Breast epithelium (tissue), 4 donors: ENCODE results near the gene CA9. TPM values are rescaled to one million over a fixed set of nuclear protein-coding genes. Genes with fewer than 3 reads are reported as not detected.

ENCODE experiments used
- DNase-seq, 2 donors: peaks; one replicate each; pipeline ENCODE4 v3.0.0-alpha.2; 2019; ENCODE audit warnings: low spot score in 2 of 2
- H3K27ac ChIP-seq, 2 donors: fragments of 200-600 bp; sonication (generic) in 1 of 2; one replicate each; pipeline ENCODE4 v1.5.1; 2016 to 2019; ENCODE audit warnings: mild to moderate bottlenecking in 1 of 2
- H3K27me3 ChIP-seq, 2 donors: fragments of 200-600 bp; sonication (generic) in 1 of 2; one replicate each; pipeline versions ENCODE4 v1.5.1 to v1.6.0; 2017 to 2019; ENCODE audit warnings: control low read depth in 1 of 2, mild to moderate bottlenecking in 1 of 2
- H3K36me3 ChIP-seq: fragments of 200-600 bp; one replicate; pipeline ENCODE4 v1.5.1; 2019
- H3K4me1 ChIP-seq, 2 donors: fragments of 200-600 bp; sonication (generic); one replicate each; pipeline ENCODE4 v1.5.1; 2016 to 2019; ENCODE audit warnings: control low read depth in 1 of 2
- H3K4me3 ChIP-seq, 3 donors: fragments of 200-600 bp; sonication (generic); 1 replicate in 2 of 3; 2 replicates in 1 of 3; pipeline ENCODE4 v1.5.1; 2016 to 2019; ENCODE audit warnings: mild to moderate bottlenecking in 3 of 3, moderate library complexity in 2 of 3
- H3K9me3 ChIP-seq, 2 donors: fragments of 200-600 bp; sonication (generic) in 1 of 2; one replicate each; pipeline ENCODE4 v1.5.1; 2016 to 2019; ENCODE audit warnings: control low read depth in 1 of 2
- CTCF ChIP-seq, 3 donors: fragments of 450-650 bp; IDR thresholded peaks; one replicate each; pipeline ENCODE4 v1.5.1; 2016 to 2017; ENCODE audit warnings: antibody characterized with exemption in 3 of 3, mild to moderate bottlenecking in 3 of 3, moderate library complexity in 3 of 3
- POLR2A ChIP-seq: fragments of 450-650 bp; IDR thresholded peaks from one replicate; pipeline ENCODE4 v1.6.1; 2016; ENCODE audit warnings: antibody characterized with exemption, mild to moderate bottlenecking, moderate library complexity
- POLR2AphosphoS5 ChIP-seq, 3 donors: sonication (generic); formaldehyde crosslinking; IDR thresholded peaks; one replicate each; pipeline ENCODE4 v1.6.1; 2017; ENCODE audit warnings: antibody characterized with exemption in 3 of 3
- intact Hi-C: fragments of 100-400 bp; cut with DNase I; formaldehyde crosslinking; loops from one replicate; pipeline ENCODE4 v1.15.1; 2023; ENCODE audit warnings: low total_unique reads
- total RNA-seq, 3 donors: library from RNA; depleted of rRNA; stranded (reverse); fragments of >200 nt; gene quantifications; one replicate each; pipeline ENCODE4 v1.1.0, GENCODE V29; 2016

Gene CA9
- total RNA-seq, 3 donors from 2014 or later = 0.16 to 5.0 TPM; not detected in 1

GRCh38 chr9:35702696-35703095 lies 29.0 kb downstream of the CA9 start:
- no peaks in the 10 kb centered on the region for H3K9me3 ChIP-seq
- H3K4me3 ChIP-seq = no peak overlapping the region
- no peaks in the 10 kb centered on the region for H3K4me1 ChIP-seq
- no peaks in the 10 kb centered on the region for H3K27me3 ChIP-seq
- no peak for TF ChIP-seq CTCF (IDR thresholded peaks at IDR 0.05)
- no peak for TF ChIP-seq POLR2AphosphoS5 (IDR thresholded peaks at IDR 0.05)
- TF ChIP-seq POLR2A = no peak
- intact Hi-C loops = no loop called here
- H3K27ac ChIP-seq = no peak overlapping the region
- peaks cover 39% of the 10 kb centered on the region for H3K36me3 ChIP-seq
- no peak for DNase-seq

GRCh38 chr9:35703906-35704672 lies 30.4 kb downstream of the CA9 start:
- no peaks in the 10 kb centered on the region for H3K9me3 ChIP-seq
- H3K36me3 ChIP-seq = peaks cover 26% of the 10 kb centered on the region
- no peak for DNase-seq
- H3K4me1 ChIP-seq = no peaks in the 10 kb centered on the region
- no peaks in the 10 kb centered on the region for H3K27me3 ChIP-seq
- intact Hi-C loops = no loop called here
- peak in 1 of 3 donors; percentile 7 for TF ChIP-seq POLR2AphosphoS5 (IDR thresholded peaks at IDR 0.05)
- no peak for TF ChIP-seq CTCF (IDR thresholded peaks at IDR 0.05)
- TF ChIP-seq POLR2A = no peak
- peak overlapping the region in 1 of 2 donors; percentile 7 for H3K27ac ChIP-seq
- no peak overlapping the region for H3K4me3 ChIP-seq

- H3K36me3 ChIP-seq = peaks cover 29% of the 10 kb centered on the region
- intact Hi-C loops = no loop called here
- no peak for DNase-seq
- TF ChIP-seq POLR2AphosphoS5 (IDR thresholded peaks at IDR 0.05) = no peak
- no peak for TF ChIP-seq POLR2A
- no peak for TF ChIP-seq CTCF (IDR thresholded peaks at IDR 0.05)
- H3K27ac ChIP-seq = no peak overlapping the region
- no peaks in the 10 kb centered on the region for H3K27me3 ChIP-seq
- no peaks in the 10 kb centered on the region for H3K4me1 ChIP-seq
- no peaks in the 10 kb centered on the region for H3K9me3 ChIP-seq
- H3K4me3 ChIP-seq = no peak overlapping the region
Measured at GRCh38 chr9:35705372-35705771, 31.6 kb downstream of the CA9 start.

- no peaks in the 10 kb centered on the region for H3K9me3 ChIP-seq
- intact Hi-C loops = no loop called here
- DNase-seq = no peak
- H3K27ac ChIP-seq = no peak overlapping the region
- no peak overlapping the region for H3K4me3 ChIP-seq
- peaks cover 33% of the 10 kb centered on the region for H3K36me3 ChIP-seq
- H3K4me1 ChIP-seq = no peaks in the 10 kb centered on the region
- H3K27me3 ChIP-seq = no peaks in the 10 kb centered on the region
- TF ChIP-seq POLR2AphosphoS5 (IDR thresholded peaks at IDR 0.05) (no peak), CTCF (IDR thresholded peaks at IDR 0.05) (no peak), POLR2A (no peak)
Measured at GRCh38 chr9:35705836-35706430, 32.2 kb downstream of the CA9 start.

GRCh38 chr9:35706951-35707350 lies 33.2 kb downstream of the CA9 start:
- Histone ChIP-seq H3K4me3 (no peak overlapping the region), H3K9me3 (no peaks in the 10 kb centered on the region), H3K27ac (no peak overlapping the region), H3K27me3 (no peaks in the 10 kb centered on the region), H3K36me3 (peaks cover 38% of the 10 kb centered on the region), H3K4me1 (no peaks in the 10 kb centered on the region)
- intact Hi-C loops = no loop called here
- DNase-seq = no peak
- TF ChIP-seq POLR2AphosphoS5 (IDR thresholded peaks at IDR 0.05) = no peak
- no peak for TF ChIP-seq CTCF (IDR thresholded peaks at IDR 0.05)
- TF ChIP-seq POLR2A = no peak
